ENCODE data around the gene AMMECR1L.

GRCh38 chr2:127893033-127893432 is 7.3 kb upstream of the AMMECR1L start:
- TF ChIP-seq PHF8 (IDR thresholded peaks at IDR 0.05; ENCODE audit: borderline replicate concordance, low read depth) (no peak), HDAC2 (IDR thresholded peaks at IDR 0.05) (no peak), SREBF2 (IDR thresholded peaks at IDR 0.05) (no peak), TP53 (CRISPR knock-in tag; IDR thresholded peaks at IDR 0.05) (no peak), CTCF (IDR thresholded peaks at IDR 0.05) (no peak), CHD2 (IDR thresholded peaks at IDR 0.05; ENCODE audit: low read length, partially characterized antibody) (no peak), MAZ (IDR thresholded peaks at IDR 0.05; ENCODE audit: borderline replicate concordance, low read depth, low read length) (no peak), NFE2L2 (conservative IDR thresholded peaks at IDR 0.05; ENCODE audit: low read length) (no peak), POLR2A (IDR thresholded peaks at IDR 0.05; ENCODE audit: low read length) (no peak), JUNB (IDR thresholded peaks at IDR 0.05) (no peak), HOXA7 (CRISPR knock-in tag; IDR thresholded peaks at IDR 0.05) (no peak)
- TF ChIP-seq, protein P1, sequence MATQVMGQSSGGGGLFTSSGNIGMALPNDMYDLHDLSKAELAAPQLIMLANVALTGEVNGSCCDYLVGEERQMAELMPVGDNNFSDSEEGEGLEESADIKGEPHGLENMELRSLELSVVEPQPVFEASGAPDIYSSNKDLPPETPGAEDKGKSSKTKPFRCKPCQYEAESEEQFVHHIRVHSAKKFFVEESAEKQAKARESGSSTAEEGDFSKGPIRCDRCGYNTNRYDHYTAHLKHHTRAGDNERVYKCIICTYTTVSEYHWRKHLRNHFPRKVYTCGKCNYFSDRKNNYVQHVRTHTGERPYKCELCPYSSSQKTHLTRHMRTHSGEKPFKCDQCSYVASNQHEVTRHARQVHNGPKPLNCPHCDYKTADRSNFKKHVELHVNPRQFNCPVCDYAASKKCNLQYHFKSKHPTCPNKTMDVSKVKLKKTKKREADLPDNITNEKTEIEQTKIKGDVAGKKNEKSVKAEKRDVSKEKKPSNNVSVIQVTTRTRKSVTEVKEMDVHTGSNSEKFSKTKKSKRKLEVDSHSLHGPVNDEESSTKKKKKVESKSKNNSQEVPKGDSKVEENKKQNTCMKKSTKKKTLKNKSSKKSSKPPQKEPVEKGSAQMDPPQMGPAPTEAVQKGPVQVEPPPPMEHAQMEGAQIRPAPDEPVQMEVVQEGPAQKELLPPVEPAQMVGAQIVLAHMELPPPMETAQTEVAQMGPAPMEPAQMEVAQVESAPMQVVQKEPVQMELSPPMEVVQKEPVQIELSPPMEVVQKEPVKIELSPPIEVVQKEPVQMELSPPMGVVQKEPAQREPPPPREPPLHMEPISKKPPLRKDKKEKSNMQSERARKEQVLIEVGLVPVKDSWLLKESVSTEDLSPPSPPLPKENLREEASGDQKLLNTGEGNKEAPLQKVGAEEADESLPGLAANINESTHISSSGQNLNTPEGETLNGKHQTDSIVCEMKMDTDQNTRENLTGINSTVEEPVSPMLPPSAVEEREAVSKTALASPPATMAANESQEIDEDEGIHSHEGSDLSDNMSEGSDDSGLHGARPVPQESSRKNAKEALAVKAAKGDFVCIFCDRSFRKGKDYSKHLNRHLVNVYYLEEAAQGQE (IDR thresholded peaks at IDR 0.05) = no peak
- TF ChIP-seq, protein P2, sequence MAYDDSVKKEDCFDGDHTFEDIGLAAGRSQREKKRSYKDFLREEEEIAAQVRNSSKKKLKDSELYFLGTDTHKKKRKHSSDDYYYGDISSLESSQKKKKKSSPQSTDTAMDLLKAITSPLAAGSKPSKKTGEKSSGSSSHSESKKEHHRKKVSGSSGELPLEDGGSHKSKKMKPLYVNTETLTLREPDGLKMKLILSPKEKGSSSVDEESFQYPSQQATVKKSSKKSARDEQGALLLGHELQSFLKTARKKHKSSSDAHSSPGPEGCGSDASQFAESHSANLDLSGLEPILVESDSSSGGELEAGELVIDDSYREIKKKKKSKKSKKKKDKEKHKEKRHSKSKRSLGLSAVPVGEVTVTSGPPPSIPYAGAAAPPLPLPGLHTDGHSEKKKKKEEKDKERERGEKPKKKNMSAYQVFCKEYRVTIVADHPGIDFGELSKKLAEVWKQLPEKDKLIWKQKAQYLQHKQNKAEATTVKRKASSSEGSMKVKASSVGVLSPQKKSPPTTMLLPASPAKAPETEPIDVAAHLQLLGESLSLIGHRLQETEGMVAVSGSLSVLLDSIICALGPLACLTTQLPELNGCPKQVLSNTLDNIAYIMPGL (CRISPR knock-in tag; IDR thresholded peaks at IDR 0.05; ENCODE audit: borderline replicate concordance) = no peak
- TF ChIP-seq, protein P3, sequence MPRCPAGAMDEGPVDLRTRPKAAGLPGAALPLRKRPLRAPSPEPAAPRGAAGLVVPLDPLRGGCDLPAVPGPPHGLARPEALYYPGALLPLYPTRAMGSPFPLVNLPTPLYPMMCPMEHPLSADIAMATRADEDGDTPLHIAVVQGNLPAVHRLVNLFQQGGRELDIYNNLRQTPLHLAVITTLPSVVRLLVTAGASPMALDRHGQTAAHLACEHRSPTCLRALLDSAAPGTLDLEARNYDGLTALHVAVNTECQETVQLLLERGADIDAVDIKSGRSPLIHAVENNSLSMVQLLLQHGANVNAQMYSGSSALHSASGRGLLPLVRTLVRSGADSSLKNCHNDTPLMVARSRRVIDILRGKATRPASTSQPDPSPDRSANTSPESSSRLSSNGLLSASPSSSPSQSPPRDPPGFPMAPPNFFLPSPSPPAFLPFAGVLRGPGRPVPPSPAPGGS (IDR thresholded peaks at IDR 0.05) = no peak
